SK-N-SH (cell line): ENCODE measurements around the gene LTB4R. TPM values are rescaled to one million over a fixed set of nuclear protein-coding genes. Genes with fewer than 3 reads are reported as not detected.

Experiments used
- CTCF ChIA-PET: fragments of 300-600, 350-600 bp; formaldehyde crosslinking; extraction: SDS; loops from one replicate; lab custom pipeline; 2021; lab: Yijun Ruan, JAX
- POLR2A ChIA-PET: fragments of 350-600 bp; sonication (Branson Sonifier 250); formaldehyde crosslinking; extraction: SDS; loops from one replicate; lab custom pipeline; 2020; ENCODE audit warnings: antibody characterized with exemption, inconsistent platforms; lab: Yijun Ruan, JAX
- DNase-seq: peaks from one replicate; pipeline ENCODE4 v3.0.0; 2012
- H2AFZ ChIP-seq: fragments of 200-600 bp; sonication (generic); 2 replicates; pipeline ENCODE4 v1.8.1; 2016; ENCODE audit warnings: antibody characterized with exemption, mild to moderate bottlenecking, low read depth
- H3F3A ChIP-seq: fragments of 200-600 bp; sonication (generic); replicated peaks from 2 replicates; pipeline ENCODE3; 2016; ENCODE audit warnings: antibody characterized with exemption, mild to moderate bottlenecking; ENCODE audit not compliant: insufficient read depth
- H3K27ac ChIP-seq, 2 experiments: fragments of 200-500 bp in 1 of 2; fragments of 200-600 bp in 1 of 2; sonication (Bioruptor generic) in 1 of 2; sonication (generic), shearing (Covaris generic) in 1 of 2; 2 replicates each; pipeline versions ENCODE4 v1.5.1 to v1.6.1; 2014 to 2016; ENCODE audit warnings: low read depth in 2 of 2, inconsistent platforms in 1 of 2, low read length in 1 of 2, mild to moderate bottlenecking in 1 of 2, mixed read lengths in 1 of 2
- H3K27me3 ChIP-seq: fragments of 200-600 bp; sonication (generic), shearing (Covaris generic); 2 replicates; pipeline ENCODE4 v1.6.1; 2016; ENCODE audit warnings: mixed run types; ENCODE audit not compliant: insufficient read depth
- H3K36me3 ChIP-seq, 2 experiments: fragments of 200-500 bp in 1 of 2; fragments of 200-600 bp in 1 of 2; sonication (Bioruptor generic) in 1 of 2; sonication (generic) in 1 of 2; replicated peaks in 1 of 2; 2 replicates each; pipeline versions ENCODE3 to v1.5.1; 2014 to 2016; ENCODE audit warnings: low read length in 1 of 2, mild to moderate bottlenecking in 1 of 2; ENCODE audit not compliant: insufficient read depth in 2 of 2, control insufficient read depth in 1 of 2
- H3K4me1 ChIP-seq, 2 experiments: fragments of 200-500 bp in 1 of 2; fragments of 200-600 bp in 1 of 2; sonication (Bioruptor generic) in 1 of 2; sonication (generic), shearing (Covaris generic) in 1 of 2; 2 replicates each; pipeline versions ENCODE4 v1.5.1 to v1.6.1; 2014 to 2016; ENCODE audit warnings: low read depth in 1 of 2, low read length in 1 of 2, mixed run types in 1 of 2; ENCODE audit not compliant: insufficient read depth in 2 of 2, control insufficient read depth in 1 of 2
- H3K4me2 ChIP-seq: fragments of 200-600 bp; sonication (generic), shearing (Covaris generic); 2 replicates; pipeline ENCODE4 v1.6.1; 2017; ENCODE audit warnings: mixed run types
- H3K4me3 ChIP-seq, 2 experiments: fragments of 200-500 bp in 1 of 2; fragments of 200-600 bp in 1 of 2; sonication (Bioruptor generic) in 1 of 2; sonication (generic), shearing (Covaris generic) in 1 of 2; 2 replicates each; pipeline versions ENCODE4 v1.5.1 to v1.8.1; 2014 to 2016; ENCODE audit warnings: low read depth in 2 of 2, inconsistent platforms in 1 of 2, low read length in 1 of 2, mild to moderate bottlenecking in 1 of 2, mixed read lengths in 1 of 2, moderate library complexity in 1 of 2
- H3K79me2 ChIP-seq: fragments of 200-600 bp; sonication (generic); 2 replicates; pipeline ENCODE4 v1.8.1; 2017; ENCODE audit warnings: mild to moderate bottlenecking; ENCODE audit not compliant: insufficient read depth
- H3K9ac ChIP-seq: fragments of 200-600 bp; sonication (generic); 2 replicates; pipeline ENCODE4 v1.6.1; 2017; ENCODE audit warnings: mixed run types
- H3K9me2 ChIP-seq: fragments of 200-600 bp; sonication (generic); 2 replicates; pipeline ENCODE4 v1.6.1; 2017; ENCODE audit warnings: mixed run types
- H3K9me3 ChIP-seq: fragments of 200-600 bp; sonication (generic); 2 replicates; pipeline ENCODE4 v1.6.1; 2017; ENCODE audit warnings: mixed run types, mild to moderate bottlenecking, moderate library complexity
- H4K20me1 ChIP-seq: fragments of 200-600 bp; sonication (generic); 2 replicates; pipeline ENCODE4 v1.6.1; 2017; ENCODE audit warnings: mild to moderate bottlenecking, mixed run types; ENCODE audit not compliant: insufficient read depth
- CHD2 ChIP-seq: fragments of 150-350 bp; IDR thresholded peaks from 2 replicates; pipeline ENCODE4 v1.6.1; 2018; ENCODE audit warnings: low read length; ENCODE audit not compliant: partially characterized antibody
- EP300 ChIP-seq, 2 experiments: IDR thresholded peaks; 2 replicates each; pipeline versions ENCODE4 v1.4.0 to v1.6.1; 2012; ENCODE audit warnings: borderline replicate concordance in 1 of 2, low read depth in 1 of 2, low read length in 1 of 2
- EZH2phosphoT487 ChIP-seq: fragments of 200-600 bp; sonication (generic); IDR thresholded peaks from 2 replicates; pipeline ENCODE4 v1.6.1; 2017; ENCODE audit warnings: low read depth, mixed run types, mild to moderate bottlenecking, antibody characterized with exemption, moderate library complexity, borderline replicate concordance
- FOXJ3 ChIP-seq: sonication (generic); formaldehyde crosslinking; IDR thresholded peaks from 2 replicates; pipeline ENCODE4 v1.5.1; 2020; ENCODE audit warnings: mild to moderate bottlenecking, missing genetic modification reagents
- FOXM1 ChIP-seq: IDR thresholded peaks from 2 replicates; pipeline ENCODE4 v1.4.0; 2012; ENCODE audit warnings: low read depth, mild to moderate bottlenecking
- GABPA ChIP-seq: IDR thresholded peaks from 2 replicates; pipeline ENCODE4 v1.4.0; 2012; ENCODE audit warnings: low read depth, mild to moderate bottlenecking
- GATA2 ChIP-seq: sonication (generic); formaldehyde crosslinking; IDR thresholded peaks from 2 replicates; pipeline ENCODE4 v1.5.0; 2020; ENCODE audit warnings: mild to moderate bottlenecking, missing genetic modification reagents
- MAX ChIP-seq: IDR thresholded peaks from 2 replicates; pipeline ENCODE4 v1.4.0; 2012; ENCODE audit warnings: low read depth
- MXI1 ChIP-seq: IDR thresholded peaks from 2 replicates; pipeline ENCODE4 v1.6.1; 2012; ENCODE audit warnings: mild to moderate bottlenecking, low read depth, low read length, improper control_type of control experiment
- POLR2AphosphoS5 ChIP-seq: IDR thresholded peaks from 2 replicates; pipeline ENCODE4 v1.6.1; 2012; ENCODE audit warnings: low read depth, low read length
- RAD21 ChIP-seq: IDR thresholded peaks from 2 replicates; pipeline ENCODE4 v1.6.1; 2012; ENCODE audit warnings: mild to moderate bottlenecking, low read length
- REST ChIP-seq: IDR thresholded peaks from 2 replicates; pipeline ENCODE4 v1.6.1; 2012; ENCODE audit warnings: mild to moderate bottlenecking, low read depth, low read length, moderate library complexity
- RXRA ChIP-seq: IDR thresholded peaks from 2 replicates; pipeline ENCODE4 v1.4.0; 2012; ENCODE audit warnings: low read depth, mild to moderate bottlenecking, borderline replicate concordance
- SMC3 ChIP-seq: IDR thresholded peaks from 2 replicates; pipeline ENCODE4 v1.6.1; 2012; ENCODE audit warnings: low read depth, low read length, improper control_type of control experiment
- TAF1 ChIP-seq: IDR thresholded peaks from 2 replicates; pipeline ENCODE4 v1.6.1; 2012; ENCODE audit warnings: low read depth, mild to moderate bottlenecking, low read length, moderate library complexity, borderline replicate concordance
- USF2 ChIP-seq: fragments of 150-350 bp; IDR thresholded peaks from 2 replicates; pipeline ENCODE4 v1.6.1; 2017; ENCODE audit warnings: antibody characterized with exemption, low read length, low read depth, borderline replicate concordance
- YY1 ChIP-seq: IDR thresholded peaks from 2 replicates; pipeline ENCODE4 v1.4.0; 2012; ENCODE audit warnings: low read depth, mild to moderate bottlenecking
- ZBTB33 ChIP-seq: IDR thresholded peaks from 2 replicates; pipeline ENCODE4 v1.4.0; 2012; ENCODE audit warnings: low read depth, borderline replicate concordance
- WGBS: methylation state at CpG from one replicate; pipeline ENCODE4 v1.1.6; 2017; ENCODE audit warnings: low lambda C conversion rate; 5-methylcytosine and 5-hydroxymethylcytosine counted together
- polyA plus RNA-seq, 3 experiments: library from polyadenylated mRNA; depleted of rRNA; stranded (reverse); fragments of >200 nt; gene quantifications; 2 replicates each; pipeline ENCODE4 v1.2.3, GENCODE V29; 2012

The LTB4R gene
- polyA plus RNA-seq (2012; rRNA removed), result 11.9 and 14.0 TPM in 2 replicates
- 0.72 and 1.2 TPM in 2 replicates for polyA plus RNA-seq (2012; cell fraction: cytosol; rRNA removed)
- polyA plus RNA-seq (2012; cell fraction: nucleus; rRNA removed), result 187 and 244 TPM in 2 replicates

- Histone ChIP-seq H3K36me3 (peaks cover 6 to 37% of the 10 kb centered on the region in 2 experiments), H3K4me1 (peaks cover 0 to 2% of the 10 kb centered on the region in 2 experiments; a peak in 1 of 4 replicates), H3K4me2 (no peak within 1 kb of the TSS), H3K27ac (no peak within 1 kb of the TSS), H3K9ac (no peak within 1 kb of the TSS), H2AFZ (no peak within 1 kb of the TSS), H3K9me2 (no peaks in the 10 kb centered on the region), H3K9me3 (no peaks in the 10 kb centered on the region), H4K20me1 (no peaks in the 10 kb centered on the region), H3F3A (peaks cover 4% of the 10 kb centered on the region), H3K4me3 (no peak within 1 kb of the TSS)
- WGBS, result over 99% methylated on average over 37 of the region's 99 CpGs
- CTCF ChIA-PET, result interaction anchor here (1.2 to 6.7 kb wide), 7 partner anchors 12 to 126 kb away, joined by 4 to 115 read pairs (median 9); partner anchors contain the start of genes DHRS1, NOP9 and TINF2
- POLR2A ChIA-PET, result no interaction called here
- TF ChIP-seq RAD21 (no peak), GATA2 (CRISPR knock-in tag) (no peak), YY1 (no peak), EP300 (IDR thresholded peaks at IDR 0.05; ENCODE audit: borderline replicate concordance in 1 of 2, low read depth in 1 of 2, low read length in 1 of 2) (no peak), CHD2 (no peak), MAX (no peak), FOXM1 (no peak), RXRA (no peak), EZH2phosphoT487 (no peak), SMC3 (no peak), GABPA (no peak)
- TF ChIP-seq, all 33 proteins: peak for 0
- Histone ChIP-seq H3K79me2 (no peaks in the 10 kb centered on the region), H3K27me3 (no peaks in the 10 kb centered on the region)
- DNase-seq, result no peak
These were observed at the start of gene LTB4R for GRCh38 chr14:24310646-24311604. TSS of gene LTB4R (plus strand) at chr14:24311502. CDS start at chr14:24315652, 4,150 bp downstream.

GRCh38 chr14:24261969-24262327, 49.4 kb upstream of the LTB4R start:
- CTCF ChIA-PET, result interaction anchor here (1.1 to 3.7 kb wide), 3 partner anchors 19 to 46 kb away, joined by 4 to 20 read pairs (median 5); partner anchors contain the start of genes CIDEB and TINF2
- H3K4me3 ChIP-seq, result no peak overlapping the region
- 97% methylated on average over 5 of the region's 19 CpGs for WGBS
- H3K36me3 ChIP-seq, result peaks cover 3 to 14% of the 10 kb centered on the region in 2 experiments
- no peak overlapping the region for H3K4me2 ChIP-seq
- peaks cover 5% of the 10 kb centered on the region for H3F3A ChIP-seq
- H4K20me1 ChIP-seq, result no peaks in the 10 kb centered on the region
- no peaks in the 10 kb centered on the region for H3K27me3 ChIP-seq
- H3K9ac ChIP-seq, result no peak overlapping the region
- H3K9me2 ChIP-seq, result no peaks in the 10 kb centered on the region
- no peaks in the 10 kb centered on the region for H3K79me2 ChIP-seq
- peaks cover 0 to 3% of the 10 kb centered on the region in 2 experiments; a peak in 1 of 4 replicates for H3K4me1 ChIP-seq
- H2AFZ ChIP-seq, result no peak overlapping the region
- no peaks in the 10 kb centered on the region for H3K9me3 ChIP-seq
- POLR2A ChIA-PET, result interaction anchor here (1.5 kb wide), 1 partner anchor 9 kb away, joined by 5 read pairs; no protein-coding TSS in a partner anchor
- H3K27ac ChIP-seq, result no peak overlapping the region
- no peak for DNase-seq
- TF ChIP-seq USF2 (no peak), FOXJ3 (CRISPR knock-in tag) (no peak), ZBTB33 (no peak), TAF1 (no peak), SMC3 (no peak), RAD21 (no peak), POLR2AphosphoS5 (no peak), FOXM1 (no peak), MXI1 (no peak), REST (no peak)
